Measurements from ENCODE around the gene CD79B.

GRCh38 chr17:63949576-63950250 is 17.6 kb upstream of the CD79B start:
- TF ChIP-seq EP300 (IDR thresholded peaks at IDR 0.05; ENCODE audit: borderline replicate concordance in 1 of 2, control insufficient read depth in 1 of 2, low read depth in 2 of 2, low read length in 2 of 2) (no peak), ZBTB33 (IDR thresholded peaks at IDR 0.05) (no peak), SMAD1 (IDR thresholded peaks at IDR 0.05; ENCODE audit: low read depth, partially characterized antibody) (no peak), SMC3 (IDR thresholded peaks at IDR 0.05; ENCODE audit: borderline replicate concordance, low read length) (no peak), MEF2A (IDR thresholded peaks at IDR 0.05; ENCODE audit: insufficient read depth, low read depth, low read length) (no peak), REST (IDR thresholded peaks at IDR 0.05; ENCODE audit: low read depth, low read length) (no peak), BRCA1 (IDR thresholded peaks at IDR 0.05; ENCODE audit: low read depth, low read length) (no peak), EGR1 (IDR thresholded peaks at IDR 0.05; ENCODE audit: borderline replicate concordance in 1 of 2, low read depth in 2 of 2, low read length in 2 of 2) (no peak), ZNF622 (IDR thresholded peaks at IDR 0.05) (no peak), SREBF1 (IDR thresholded peaks at IDR 0.05; ENCODE audit: low read length) (no peak), CTCF (IDR thresholded peaks at IDR 0.05 in 2 of 3, conservative IDR thresholded peaks at IDR 0.05 in 1 of 3; ENCODE audit: control insufficient read depth in 2 of 3, extremely low read depth in 1 of 3, insufficient read depth in 1 of 3, low read depth in 3 of 3, low read length in 3 of 3) (no peak), DPF2 (IDR thresholded peaks at IDR 0.05) (no peak), PKNOX1 (IDR thresholded peaks at IDR 0.05) (no peak)

Data from GM12878 (cell line).